H1 (cell line): Measurements from ENCODE around the gene HAVCR2. TPM values are rescaled to one million over a fixed set of nuclear protein-coding genes. Genes with fewer than 3 reads are reported as not detected.

Experiments used
- CTCF ChIA-PET: fragments of 300-600 bp; sonication (Branson Sonifier 250); formaldehyde crosslinking; loops from one replicate; lab custom pipeline; 2021; ENCODE audit not compliant: partially characterized antibody; lab: Charles Lee
- POLR2A ChIA-PET: fragments of 300-600 bp; sonication (Branson Sonifier 250); formaldehyde crosslinking; loops from one replicate; lab custom pipeline; 2021; ENCODE audit warnings: inconsistent platforms; ENCODE audit not compliant: partially characterized antibody; lab: Charles Lee
- DNase-seq, 2 experiments: peaks; one replicate each; pipeline versions ENCODE4 v3.0.0 to v3.0.0-alpha.2; 2010 to 2022; ENCODE audit warnings: low spot score in 2 of 2, low read depth in 1 of 2, mixed read lengths in 1 of 2
- FAIRE-seq: peaks from 2 replicates; lab custom pipeline; 2011; peaks lifted over from hg19 to GRCh38; lab: Jason Lieb, UNC
- H2AFZ ChIP-seq: 2 replicates; pipeline ENCODE4 v1.8.1; 2012; ENCODE audit warnings: low read length, inconsistent platforms
- H2AK5ac ChIP-seq: 2 replicates; pipeline ENCODE4 v1.6.1; 2013; ENCODE audit warnings: low read depth, low read length
- H2BK120ac ChIP-seq: replicated peaks from 2 replicates; pipeline ENCODE3; 2013; ENCODE audit warnings: low read depth, low read length, inconsistent platforms
- H2BK12ac ChIP-seq: 2 replicates; pipeline ENCODE4 v1.6.1; 2013; ENCODE audit warnings: low read depth, low read length
- H2BK15ac ChIP-seq: 2 replicates; pipeline ENCODE4 v1.6.1; 2013; ENCODE audit warnings: low read length
- H2BK20ac ChIP-seq: 2 replicates; pipeline ENCODE4 v1.6.1; 2013; ENCODE audit warnings: low read length
- H2BK5ac ChIP-seq: 2 replicates; pipeline ENCODE4 v1.6.1; 2013; ENCODE audit warnings: low read depth, low read length
- H3K14ac ChIP-seq: 2 replicates; pipeline ENCODE4 v1.6.1; 2013; ENCODE audit warnings: inconsistent platforms; ENCODE audit not compliant: insufficient read length
- H3K18ac ChIP-seq: 2 replicates; pipeline ENCODE4 v1.6.1; 2013; ENCODE audit warnings: low read length; ENCODE audit errors: extremely low read depth
- H3K23ac ChIP-seq: 2 replicates; pipeline ENCODE4 v1.6.1; 2013; ENCODE audit warnings: inconsistent platforms; ENCODE audit not compliant: insufficient read length
- H3K23me2 ChIP-seq: 2 replicates; pipeline ENCODE4 v1.6.1; 2013; ENCODE audit warnings: low read depth, low read length
- H3K27ac ChIP-seq: 2 replicates; pipeline ENCODE4 v1.6.1; 2011; ENCODE audit warnings: low read depth, low read length, inconsistent platforms
- H3K27me3 ChIP-seq, 4 experiments: replicated peaks in 1 of 4; 1 replicate in 1 of 4; 2 replicates in 3 of 4; pipeline versions ENCODE4 v1.6.1 to v1.8.1; 2011 to 2013; ENCODE audit warnings: low read length in 3 of 4, mild to moderate bottlenecking in 3 of 4, inconsistent platforms in 2 of 4, mixed read lengths in 2 of 4, moderate library complexity in 1 of 4; ENCODE audit not compliant: control insufficient read depth in 3 of 4, insufficient read depth in 3 of 4; ENCODE audit errors: extremely low read depth in 1 of 4
- H3K36me3 ChIP-seq, 4 experiments: 2 replicates each; pipeline versions ENCODE4 v1.6.1 to v1.8.1; 2011 to 2013; ENCODE audit warnings: mild to moderate bottlenecking in 4 of 4, low read length in 3 of 4, moderate library complexity in 2 of 4, control low read depth in 1 of 4, inconsistent platforms in 1 of 4; ENCODE audit not compliant: insufficient read depth in 4 of 4, control insufficient read depth in 2 of 4
- H3K4ac ChIP-seq: replicated peaks from 2 replicates; pipeline ENCODE3; 2013; ENCODE audit warnings: low read length, low read depth, mixed read lengths, inconsistent platforms; ENCODE audit not compliant: insufficient read length
- H3K4me1 ChIP-seq, 4 experiments: replicated peaks in 1 of 4; 1 replicate in 1 of 4; 2 replicates in 3 of 4; pipeline versions ENCODE4 v1.6.1 to v1.8.1; 2011 to 2013; ENCODE audit warnings: low read length in 3 of 4, inconsistent platforms in 2 of 4, mixed read lengths in 1 of 4; ENCODE audit not compliant: insufficient read depth in 4 of 4, control insufficient read depth in 3 of 4
- H3K4me2 ChIP-seq, 2 experiments: 2 replicates each; pipeline versions ENCODE4 v1.6.1 to v1.8.1; 2011 to 2013; ENCODE audit warnings: low read depth in 2 of 2, low read length in 2 of 2, control low read depth in 1 of 2, inconsistent platforms in 1 of 2, mild to moderate bottlenecking in 1 of 2; ENCODE audit not compliant: insufficient read depth in 1 of 2
- H3K4me3 ChIP-seq, 4 experiments: fragments of 200-600, 300-600 bp in 1 of 4; sonication (generic), shearing (Covaris generic), sonication (Bioruptor Twin) in 1 of 4; 2 replicates each; pipeline versions ENCODE4 v1.5.1 to v1.8.1; 2011 to 2016; ENCODE audit warnings: low read length in 4 of 4, low read depth in 3 of 4, control low read depth in 2 of 4, inconsistent platforms in 2 of 4, mild to moderate bottlenecking in 2 of 4, mixed read lengths in 1 of 4, moderate library complexity in 1 of 4; ENCODE audit not compliant: insufficient read depth in 2 of 4; ENCODE audit errors: extremely low read depth in 1 of 4
- H3K56ac ChIP-seq: replicated peaks from 2 replicates; pipeline ENCODE3; 2013; ENCODE audit warnings: low read depth, mild to moderate bottlenecking, mixed read lengths, low read length, inconsistent platforms; ENCODE audit not compliant: insufficient read length
- H3K79me1 ChIP-seq: 2 replicates; pipeline ENCODE4 v1.6.1; 2013; ENCODE audit warnings: low read depth, low read length, control low read depth
- H3K79me2 ChIP-seq, 2 experiments: 2 replicates each; pipeline versions ENCODE4 v1.6.1 to v1.8.1; 2012 to 2013; ENCODE audit warnings: low read length in 2 of 2, mild to moderate bottlenecking in 2 of 2, inconsistent platforms in 1 of 2; ENCODE audit not compliant: insufficient read depth in 2 of 2, control insufficient read depth in 1 of 2
- H3K9ac ChIP-seq, 4 experiments: replicated peaks in 1 of 4; 1 replicate in 1 of 4; 2 replicates in 3 of 4; pipeline versions ENCODE4 v1.6.1 to v1.8.1; 2011 to 2013; ENCODE audit warnings: low read depth in 3 of 4, low read length in 3 of 4, control low read depth in 2 of 4, mild to moderate bottlenecking in 2 of 4, moderate library complexity in 2 of 4, inconsistent platforms in 1 of 4; ENCODE audit errors: extremely low read depth in 1 of 4
- H3K9me3 ChIP-seq, 2 experiments: 2 replicates each; pipeline versions ENCODE4 v1.6.1 to v1.8.1; 2012 to 2013; ENCODE audit warnings: mild to moderate bottlenecking in 2 of 2, moderate library complexity in 2 of 2, control low read depth in 1 of 2, inconsistent platforms in 1 of 2, low read depth in 1 of 2, low read length in 1 of 2, mixed read lengths in 1 of 2; ENCODE audit not compliant: insufficient read depth in 2 of 2
- H4K20me1 ChIP-seq, 2 experiments: replicated peaks in 1 of 2; 2 replicates each; pipeline versions ENCODE3 to v1.8.1; 2011 to 2013; ENCODE audit warnings: inconsistent platforms in 2 of 2, low read length in 2 of 2, mild to moderate bottlenecking in 1 of 2; ENCODE audit not compliant: insufficient read depth in 2 of 2, control insufficient read depth in 1 of 2
- H4K5ac ChIP-seq: 2 replicates; pipeline ENCODE4 v1.6.1; 2013; ENCODE audit warnings: low read length, low read depth, mixed read lengths, inconsistent platforms; ENCODE audit not compliant: insufficient read length
- H4K8ac ChIP-seq: 2 replicates; pipeline ENCODE4 v1.8.0; 2013; ENCODE audit warnings: mild to moderate bottlenecking, moderate library complexity, low read length, inconsistent platforms; ENCODE audit not compliant: insufficient read depth; ENCODE audit errors: extremely low read depth
- H4K91ac ChIP-seq: replicated peaks from 2 replicates; pipeline ENCODE3; 2013; ENCODE audit warnings: low read length, mixed read lengths, inconsistent platforms; ENCODE audit not compliant: insufficient read length
- NRF1 ChIP-seq: IDR thresholded peaks from 2 replicates; pipeline ENCODE4 v1.6.1; 2011; ENCODE audit warnings: mild to moderate bottlenecking, low read depth, low read length, improper control_type of control experiment
- WGBS, 2 experiments: shearing (Covaris generic) in 1 of 2; methylation state at CpG; one replicate each; pipeline versions ENCODE4 v1.1.6 to v1.1.7; 2013 to 2015; ENCODE audit warnings: low lambda C conversion rate in 2 of 2, mixed read lengths in 2 of 2, inconsistent platforms in 1 of 2, low coverage in 1 of 2, missing lambda C conversion rate in 1 of 2; ENCODE audit not compliant: insufficient replicate concordance in 2 of 2, insufficient coverage in 1 of 2, insufficient read length in 1 of 2; ENCODE audit errors: extremely low coverage in 1 of 2, missing lambda C conversion rate in 1 of 2; 5-methylcytosine and 5-hydroxymethylcytosine counted together
- polyA plus RNA-seq, 7 experiments: library from polyadenylated mRNA; depleted of rRNA in 3 of 7; stranded (reverse) in 5 of 7; unstranded in 2 of 7; fragments of >200 nt in 5 of 7; fragments of 200-250 nt in 2 of 7; gene quantifications; 1 replicate in 5 of 7; 2 replicates in 1 of 7; 4 replicates in 1 of 7; pipeline versions ENCODE4 v1.2.1 to v1.2.3, GENCODE V29; 2011 to 2013; ENCODE audit warnings: missing spikeins in 2 of 7, mixed read lengths in 2 of 7
- total RNA-seq: library from RNA; stranded (reverse); fragmentation: NEBNext Ultra II Directional; extraction: Animal tissue kit (Norgen Biotek cat#: 25700); gene quantifications from 2 replicates; pipeline ENCODE4 v1.2.1, GENCODE V29; 2021

HAVCR2 gene
- total and polyA plus RNA-seq, 2 of the 8 experiments (the other 6 are each of a cell fraction or from before 2014, with no cell fraction given), result 0.03 TPM; not detected in 1

GRCh38 chr5:157068785-157069184 is 40.1 kb downstream of the HAVCR2 start:
- no peak overlapping the region for H3K4ac ChIP-seq
- H3K79me2 ChIP-seq, result no peaks in the 10 kb centered on the region
- H3K4me3 ChIP-seq, result no peak overlapping the region
- H2BK5ac ChIP-seq, result no peak overlapping the region
- H3K4me2 ChIP-seq, result no peak overlapping the region
- H3K27ac ChIP-seq, result no peak overlapping the region
- H3K27me3 ChIP-seq, result no peaks in the 10 kb centered on the region
- H3K79me1 ChIP-seq, result no peaks in the 10 kb centered on the region
- no peaks in the 10 kb centered on the region for H4K20me1 ChIP-seq
- no peak overlapping the region for H2BK15ac ChIP-seq
- H3K14ac ChIP-seq, result no peak overlapping the region
- no peak for FAIRE-seq
- no peaks in the 10 kb centered on the region for H3K23me2 ChIP-seq
- no peak overlapping the region for H2AK5ac ChIP-seq
- CTCF ChIA-PET, result no interaction called here
- no peaks in the 10 kb centered on the region for H3K36me3 ChIP-seq
- H4K5ac ChIP-seq, result no peak overlapping the region
- H2BK12ac ChIP-seq, result no peak overlapping the region
- H3K18ac ChIP-seq, result no peak overlapping the region
- no peak for DNase-seq
- no peak overlapping the region for H2BK20ac ChIP-seq
- H3K9ac ChIP-seq, result no peak overlapping the region
- no peak overlapping the region for H4K8ac ChIP-seq
- H4K91ac ChIP-seq, result no peak overlapping the region
- 97% methylated on average over 5 of the region's 5 CpGs; no CpG with 5 or more reads in 1 of the 2 experiments for WGBS, 2 experiments
- H3K9me3 ChIP-seq, result no peaks in the 10 kb centered on the region
- POLR2A ChIA-PET, result no interaction called here
- H2AFZ ChIP-seq, result no peak overlapping the region
- H3K23ac ChIP-seq, result no peak overlapping the region
- H3K4me1 ChIP-seq, result no peaks in the 10 kb centered on the region
- H3K56ac ChIP-seq, result no peak overlapping the region
- TF ChIP-seq NRF1, result no peak
- H2BK120ac ChIP-seq, result no peak overlapping the region
